HT1080 (cell line): ENCODE results near the gene SLF1. TPM values are rescaled to one million over a fixed set of nuclear protein-coding genes. Genes with fewer than 3 reads are reported as not detected.
A peak's percentile ranks its signal among the peaks of the same experiment; 100 is the strongest.
"Not testable (repeated sequence)": the region's sequence is repeated elsewhere in the genome, so short reads cannot be mapped to it uniquely, and the experiment has no call there.

Source experiments
- DNase-seq: peaks from one replicate; pipeline ENCODE4 v3.0.0-alpha.2; 2015; ENCODE audit warnings: low read depth
- polyA plus RNA-seq, 2 experiments: library from polyadenylated mRNA; depleted of rRNA; stranded (reverse); fragments of >200 nt; gene quantifications; 2 replicates each; pipeline ENCODE4 v1.2.3, GENCODE V29; 2015
- total RNA-seq: library from RNA; depleted of rRNA; stranded (reverse); fragments of >200 nt; shearing (Covaris generic); gene quantifications from 2 replicates; pipeline ENCODE4 v1.2.3, GENCODE V29; 2014; rRNA removed

The SLF1 gene
- total RNA-seq = 16.0 and 20.7 TPM in 2 replicates
- 9.3 and 9.8 TPM in 2 replicates for polyA plus RNA-seq (2015; cell fraction: cytosol; rRNA removed)
- polyA plus RNA-seq (2015; cell fraction: nucleus; rRNA removed) = 29.8 and 30.4 TPM in 2 replicates

DNA sequence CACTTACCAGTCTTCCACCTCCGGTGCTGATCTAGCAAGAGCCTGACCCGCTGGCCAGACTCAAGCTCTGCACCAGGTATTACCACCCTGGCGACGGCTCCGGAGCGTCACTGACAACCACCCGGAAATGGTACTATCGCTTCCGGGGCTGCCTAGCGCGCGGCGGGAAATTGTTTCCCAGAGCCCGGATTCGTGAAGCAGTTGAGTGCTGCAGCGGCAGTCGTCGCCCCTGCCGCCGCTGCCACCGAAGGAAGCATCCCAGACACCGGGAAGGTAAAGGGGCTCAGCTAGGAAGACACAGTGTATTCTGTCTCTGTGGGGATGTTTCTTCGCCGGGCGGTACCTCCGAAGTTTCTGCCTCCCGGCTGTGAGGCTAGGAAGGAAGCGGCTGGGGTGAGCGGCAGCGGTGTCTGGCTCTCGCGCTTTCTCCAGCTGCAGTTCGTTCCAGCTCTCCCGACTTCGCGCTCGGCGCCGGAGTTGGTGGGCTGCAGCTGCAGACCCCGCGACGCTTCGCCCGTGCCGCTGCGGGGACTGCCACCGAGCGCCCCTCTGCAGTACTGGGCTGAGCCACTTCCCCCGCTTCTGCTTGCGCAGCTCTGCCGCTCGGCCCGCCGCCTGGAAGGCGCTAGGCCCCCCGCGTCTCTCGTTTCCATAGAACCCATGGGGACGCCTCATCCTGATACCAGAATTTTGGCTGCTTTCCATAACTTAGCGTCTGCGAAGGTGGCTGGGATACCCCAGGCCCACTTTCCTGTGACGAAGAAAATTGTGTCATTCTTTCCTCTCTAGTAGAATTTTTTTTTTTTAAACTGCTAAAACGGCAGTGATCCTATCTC lies at the start of gene SLF1, which contains the start of gene KIAA0825:
Gene SLF1 (plus strand): TSS at position 177 of the 836 bp plus-strand sequence. CDS start 10,142 bp downstream, outside the sequence.
Gene KIAA0825 (minus strand): TSS at position 112 of the 836 bp plus-strand sequence. CDS start 81,478 bp downstream, outside the sequence.
- peak; percentile 90 for DNase-seq

- no peak for DNase-seq
Observed at GRCh38 chr5:94571415-94571814, 47.1 kb upstream of the SLF1 start.

DNA sequence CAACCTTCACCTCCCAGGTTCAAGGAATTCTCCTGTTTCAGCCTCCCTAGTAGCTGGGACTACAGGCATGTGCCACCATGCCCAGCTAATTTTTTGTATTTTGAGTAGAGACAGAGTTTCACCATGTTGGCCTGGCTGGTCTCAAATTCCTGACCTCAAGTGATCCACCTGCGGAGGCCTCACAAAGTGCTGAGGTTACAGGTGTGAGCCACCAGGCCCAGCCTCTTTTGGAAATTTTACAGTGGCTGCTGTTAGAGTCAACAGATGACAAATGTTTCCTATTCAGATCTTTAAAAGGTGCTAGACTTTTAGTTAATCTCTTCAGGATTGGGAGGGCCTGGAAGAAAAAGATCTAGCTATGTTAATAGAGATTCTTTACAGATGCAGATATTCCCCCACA lies 45.1 kb upstream of the SLF1 start:
- not testable (repeated sequence) for DNase-seq

DNA sequence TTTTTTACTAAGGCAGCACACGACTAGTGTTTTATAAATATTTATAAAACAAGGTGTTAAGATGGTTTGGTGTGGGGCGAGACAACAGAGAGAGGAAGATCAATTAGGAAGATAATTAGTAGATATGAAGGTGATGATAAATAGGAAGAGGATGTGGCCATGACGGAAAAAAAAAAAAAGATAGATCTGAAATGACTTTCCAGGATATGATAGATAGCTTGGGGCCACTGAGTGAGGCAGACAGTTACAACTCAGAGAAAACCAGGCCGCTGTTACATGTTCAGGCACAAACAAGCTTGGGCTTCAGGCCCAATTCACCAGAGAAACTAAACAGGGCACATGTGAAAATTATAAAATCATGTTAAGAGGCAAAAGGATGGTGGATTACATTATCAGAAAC lies 43.3 kb upstream of the SLF1 start:
- no peak for DNase-seq

DNA sequence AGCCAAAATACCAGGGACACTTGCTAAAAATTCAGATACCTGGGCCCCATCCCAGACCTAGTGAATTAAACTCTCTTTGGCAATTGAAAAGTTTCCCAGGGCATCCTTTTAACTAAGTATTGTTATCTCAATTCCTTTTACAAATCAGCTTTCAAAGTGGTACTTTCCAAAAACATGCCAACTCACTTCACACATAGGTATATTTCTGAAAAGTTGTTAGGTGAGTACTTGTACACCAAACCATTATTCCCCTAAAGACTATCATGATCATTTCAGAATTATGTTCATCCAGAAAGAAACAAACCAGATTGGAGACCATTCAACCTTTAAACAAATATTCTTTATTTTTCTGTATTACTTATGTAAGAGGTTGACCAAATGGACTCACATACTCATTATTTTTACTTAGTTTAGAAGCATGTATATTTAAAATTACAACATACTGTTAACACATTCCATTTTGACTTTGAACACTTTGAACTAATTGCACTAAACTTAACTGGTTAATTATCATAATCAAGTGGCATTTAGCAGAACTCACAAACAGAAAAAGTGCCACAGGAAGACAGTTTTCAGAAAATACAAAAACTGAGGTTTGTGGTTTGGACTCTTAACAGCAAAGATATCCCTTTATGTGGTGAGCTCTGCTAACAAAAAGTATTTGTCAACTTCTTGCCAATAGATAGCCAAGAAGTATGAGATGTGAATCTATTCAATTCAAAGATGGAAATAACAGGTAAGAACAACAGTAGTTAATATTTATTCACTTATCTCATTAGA lies 40.8 kb upstream of the SLF1 start:
- DNase-seq = no peak

DNA sequence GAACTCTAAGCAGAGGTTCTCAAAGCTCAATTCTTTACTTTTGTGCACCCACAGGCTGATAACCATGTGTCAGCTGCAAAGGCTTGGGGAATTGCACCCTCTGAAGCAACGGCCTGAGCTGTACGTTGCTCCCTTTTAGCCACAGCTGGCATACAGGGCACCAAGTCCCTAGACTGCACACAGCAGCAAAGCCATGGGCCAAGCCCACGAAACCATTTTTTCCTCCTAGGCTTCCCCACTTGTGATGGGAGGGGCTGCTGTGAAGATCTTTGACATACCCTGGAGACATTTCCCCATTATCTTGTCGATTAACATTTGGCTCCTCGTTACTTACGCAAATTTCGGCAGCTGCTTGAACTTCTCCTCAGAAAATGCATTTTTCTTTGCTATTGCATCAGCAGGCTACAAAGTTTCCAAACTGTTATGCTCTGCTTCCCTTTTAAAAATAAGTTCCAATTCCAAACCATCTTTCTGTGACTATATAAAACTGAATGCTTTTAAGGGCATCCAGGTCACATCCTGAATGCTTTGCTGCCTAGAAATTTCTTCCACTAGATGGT lies 23.1 kb upstream of the SLF1 start:
- no peak for DNase-seq

DNA sequence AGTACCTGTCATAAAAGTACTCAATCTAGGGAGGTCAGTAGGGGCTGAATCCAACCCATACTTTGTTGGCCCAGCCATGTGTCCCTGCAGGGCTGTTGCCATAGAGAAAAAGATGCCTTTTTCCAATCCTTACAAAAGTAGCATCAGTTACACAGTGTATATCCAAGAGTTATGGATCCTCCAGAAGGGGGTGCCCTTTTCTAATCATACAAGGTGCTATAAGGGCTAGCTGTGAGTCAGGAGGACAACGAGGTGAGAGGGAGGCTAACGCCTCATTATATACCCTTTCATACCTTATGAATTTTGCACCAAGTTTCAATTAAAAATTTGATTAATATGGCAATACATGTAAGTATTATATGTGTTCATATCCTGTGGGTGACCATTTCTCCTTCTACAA lies 4.9 kb upstream of the SLF1 start:
- DNase-seq = no peak

- DNase-seq = no peak
Observed at GRCh38 chr5:94614156-94614805, 4.2 kb upstream of the SLF1 start.

DNA sequence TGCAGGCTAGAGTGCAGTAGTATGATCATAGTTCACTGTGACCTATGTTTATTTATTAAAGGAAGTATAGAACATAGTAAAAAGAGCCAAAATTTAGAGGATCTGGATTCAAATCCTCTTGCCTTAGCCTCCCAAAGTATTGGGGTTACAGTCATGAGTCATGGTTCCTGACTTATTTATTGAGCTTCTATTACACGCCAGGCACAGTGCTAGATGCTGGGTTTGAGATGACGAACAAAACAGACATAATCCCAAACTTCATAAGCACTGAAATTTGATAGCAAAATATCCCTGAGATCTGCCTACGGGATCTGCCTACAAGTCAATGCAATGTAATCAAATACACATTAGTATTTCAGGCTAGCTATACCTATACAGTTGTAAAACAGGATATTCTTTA lies 2.6 kb upstream of the SLF1 start:
- no peak for DNase-seq

DNA sequence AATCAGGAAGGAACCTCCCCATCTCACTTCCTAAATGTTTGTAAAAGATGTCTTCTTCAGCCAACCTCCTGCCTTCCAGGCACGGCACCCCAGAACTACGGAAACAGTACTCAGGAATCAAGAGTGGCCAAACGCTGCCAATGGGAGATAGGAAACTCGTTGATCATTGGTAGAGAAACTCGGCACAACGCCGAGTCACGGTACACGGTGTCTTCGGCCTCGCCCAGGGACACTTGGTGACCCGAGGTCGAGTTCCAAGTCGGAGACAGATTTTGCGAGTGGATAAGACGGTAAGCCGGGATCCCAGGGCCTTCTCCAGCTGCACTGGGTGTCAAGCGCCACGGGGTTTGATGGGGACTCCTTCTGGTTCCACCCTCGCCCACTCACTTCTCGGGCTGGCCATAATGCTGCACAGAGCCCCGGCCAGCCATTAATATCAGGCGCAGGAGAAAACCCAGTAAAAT lies 408 bp upstream of the SLF1 start:
- peak; percentile 70 for DNase-seq

DNA sequence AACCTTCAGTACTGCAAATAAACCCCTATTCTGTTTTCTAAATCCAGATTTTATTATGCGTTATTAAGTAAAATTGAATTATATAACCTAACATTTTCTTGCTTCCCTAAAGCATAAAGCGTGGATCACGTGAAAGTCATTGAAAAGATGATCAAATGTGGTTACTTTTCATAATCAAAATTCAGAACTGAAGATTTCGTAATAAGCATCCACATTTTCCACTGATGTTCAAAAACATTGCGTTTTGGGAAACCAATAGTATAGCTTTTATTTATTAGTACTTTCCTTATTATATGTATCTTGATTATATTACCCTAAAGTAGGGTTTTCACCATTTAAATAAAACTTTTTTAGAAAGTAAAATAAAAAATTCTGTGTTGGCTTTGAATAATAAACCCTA lies 1.8 kb downstream of the SLF1 start:
- no peak for DNase-seq

DNA sequence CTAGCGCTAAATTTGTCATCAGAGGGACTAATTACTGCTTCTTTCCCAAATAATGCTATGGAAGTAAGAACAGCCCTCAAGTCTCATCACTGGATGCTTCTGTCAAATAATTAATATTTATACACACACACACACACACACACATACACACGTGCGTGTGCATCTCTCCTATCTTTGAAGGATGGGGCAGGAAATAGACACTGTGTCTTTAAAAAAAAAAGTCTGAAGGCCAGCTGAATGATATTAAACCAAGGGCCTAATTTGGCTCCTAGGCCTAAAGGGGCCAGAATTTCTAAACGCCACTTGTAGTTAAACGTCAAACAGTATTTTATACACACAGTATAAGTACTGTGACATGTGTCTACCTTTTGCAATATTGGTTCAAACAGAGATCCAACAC lies 3.3 kb downstream of the SLF1 start:
- DNase-seq = no peak

DNA sequence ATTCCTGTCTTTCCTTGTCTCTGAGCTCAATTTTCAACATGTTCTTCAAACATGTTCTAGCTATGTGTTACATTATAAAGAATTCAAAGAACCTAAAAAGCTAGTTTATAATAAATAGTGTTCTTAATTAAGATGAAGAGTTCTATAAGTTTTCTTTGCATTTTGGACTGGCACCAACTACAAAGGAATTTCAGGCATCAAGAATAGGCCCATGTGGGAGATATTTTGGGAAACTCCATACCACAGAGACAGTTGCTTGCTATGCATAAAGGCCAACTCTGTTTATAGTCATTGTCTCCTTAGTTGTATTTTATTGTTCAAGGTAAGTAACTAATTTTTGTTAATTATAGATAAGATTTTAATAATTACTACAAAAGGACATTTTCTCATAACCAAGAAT lies 4.5 kb downstream of the SLF1 start:
- DNase-seq = no peak

- DNase-seq = no peak
Observed at GRCh38 chr5:94623877-94624276, 5.4 kb downstream of the SLF1 start.

DNA sequence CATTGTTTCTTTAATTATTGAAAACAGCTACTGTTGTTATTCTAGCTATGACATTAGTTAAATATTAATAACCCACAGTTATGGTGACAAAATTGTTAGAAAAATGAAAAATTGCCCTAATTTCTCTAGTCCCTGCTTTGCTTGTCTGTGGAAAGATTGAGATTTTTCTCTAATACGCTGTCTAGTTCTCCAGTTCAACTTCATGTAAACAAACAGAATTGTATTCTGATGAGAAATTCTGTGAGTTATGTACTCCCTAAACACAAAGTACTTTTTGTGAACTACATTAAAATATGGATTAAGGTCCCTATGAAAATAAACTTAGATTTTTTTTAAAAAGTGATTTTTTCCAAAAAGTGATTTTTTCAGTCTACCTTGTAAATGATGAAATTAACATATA lies 8.7 kb downstream of the SLF1 start:
- no peak for DNase-seq

- DNase-seq = no peak
Observed at GRCh38 chr5:94632024-94632423, 13.6 kb downstream of the SLF1 start.

- no peak for DNase-seq
Observed at GRCh38 chr5:94640176-94640575, 21.7 kb downstream of the SLF1 start.

- DNase-seq = no peak
Observed at GRCh38 chr5:94645053-94645452, 26.6 kb downstream of the SLF1 start.

DNA sequence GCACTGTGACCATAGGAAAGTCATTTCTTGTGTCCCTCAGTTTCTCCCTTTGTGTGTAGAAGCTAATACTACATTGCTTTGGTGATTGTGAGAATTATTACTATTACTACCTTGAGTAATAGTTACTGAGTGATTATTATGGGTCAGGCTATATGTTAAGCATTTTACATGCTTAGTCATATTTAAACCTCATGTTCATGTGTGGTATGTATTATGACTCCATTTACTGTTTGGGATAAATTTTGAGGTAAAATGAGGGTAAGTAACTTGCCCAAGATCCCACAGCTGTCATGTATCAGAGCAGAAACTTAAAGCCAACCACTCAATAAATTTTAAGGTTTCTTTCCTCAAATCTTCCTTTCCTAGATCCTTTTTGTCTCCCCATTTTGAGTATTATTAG lies 28.3 kb downstream of the SLF1 start:
- DNase-seq = no peak

- no peak for DNase-seq
Observed at GRCh38 chr5:94649874-94650273, 31.4 kb downstream of the SLF1 start.

DNA sequence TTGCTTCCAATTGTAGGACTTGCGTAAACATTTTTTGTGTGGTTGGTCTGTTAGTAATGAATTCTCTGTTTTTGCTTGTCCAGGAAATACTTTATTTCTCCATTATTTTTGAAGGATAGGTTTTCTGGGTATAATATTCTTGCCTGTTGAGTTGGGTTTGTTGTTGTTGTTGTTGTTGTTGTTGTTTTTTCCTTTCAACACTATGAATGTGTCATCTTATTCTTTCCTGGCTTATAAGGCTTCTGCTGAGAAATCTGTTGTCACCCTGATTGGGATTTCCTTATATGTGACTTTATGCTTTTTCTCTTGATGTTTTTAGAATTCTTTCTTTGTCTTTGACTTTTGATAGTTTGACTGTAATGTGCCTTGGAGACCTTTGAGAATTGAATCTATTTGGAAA lies 39.8 kb downstream of the SLF1 start:
- DNase-seq = no peak
